HFFc6 (cell line): ENCODE data around the gene TAF8. TPM values are rescaled to one million over a fixed set of nuclear protein-coding genes. Genes with fewer than 3 reads are reported as not detected.

ENCODE experiments used
- DNase-seq: peaks from one replicate; pipeline ENCODE4 v3.0.0-alpha.2; 2018
- H3K27ac Mint-ChIP-seq: 2 replicates; pipeline ENCODE4 v1.8.0; 2020; ENCODE audit warnings: mild to moderate bottlenecking, mixed read lengths
- H3K27me3 Mint-ChIP-seq: 2 replicates; pipeline ENCODE4 v1.8.0; 2021; ENCODE audit warnings: mild to moderate bottlenecking, moderate library complexity, mixed read lengths; ENCODE audit not compliant: insufficient read depth
- H3K36me3 Mint-ChIP-seq: 2 replicates; pipeline ENCODE4 v1.8.0; 2021; ENCODE audit warnings: low read depth, mixed read lengths
- H3K4me1 Mint-ChIP-seq: 2 replicates; pipeline ENCODE4 v1.8.0; 2020; ENCODE audit warnings: low read depth, mixed read lengths
- H3K4me3 Mint-ChIP-seq: 2 replicates; pipeline ENCODE4 v1.8.0; 2020; ENCODE audit warnings: mild to moderate bottlenecking, moderate library complexity, mixed read lengths
- H3K9me3 Mint-ChIP-seq: 2 replicates; pipeline ENCODE4 v1.8.0; 2020; ENCODE audit warnings: mild to moderate bottlenecking, mixed read lengths
- CTCF ChIP-seq: fragments of 200-600 bp; sonication (generic); IDR thresholded peaks from 2 replicates; pipeline ENCODE4 v1.5.0; 2021; ENCODE audit warnings: antibody characterized with exemption, mild to moderate bottlenecking
- total RNA-seq, 6 experiments: library from RNA; stranded (reverse); fragmentation: NEBNext Ultra II Directional; extraction: Animal tissue kit (Norgen Biotek cat#: 25700); gene quantifications; 2 replicates in 1 of 6; 3 replicates in 5 of 6; pipeline ENCODE4 v1.2.3, GENCODE V29; 2021

The TAF8 gene
- total RNA-seq, 6 experiments from 2014 or later, result 14.9 to 19.0 (median 16.0) TPM

GRCh38 chr6:42059743-42060142 lies 9.4 kb downstream of the TAF8 start:
- Mint-ChIP-seq H3K27me3 (no peaks in the 10 kb centered on the region), H3K36me3 (peaks cover 14% of the 10 kb centered on the region), H3K4me1 (no peaks in the 10 kb centered on the region), H3K27ac (no peak overlapping the region), H3K9me3 (no peaks in the 10 kb centered on the region), H3K4me3 (no peak overlapping the region)
- no peak for TF ChIP-seq CTCF
- no peak for DNase-seq

GRCh38 chr6:42066156-42066675 lies 15.9 kb downstream of the TAF8 start:
- H3K27me3 Mint-ChIP-seq, result no peaks in the 10 kb centered on the region
- no peak for TF ChIP-seq CTCF
- H3K36me3 Mint-ChIP-seq, result no peaks in the 10 kb centered on the region; the same call in none of the 2 replicates
- H3K9me3 Mint-ChIP-seq, result no peaks in the 10 kb centered on the region
- no peak overlapping the region for H3K4me3 Mint-ChIP-seq
- H3K4me1 Mint-ChIP-seq, result no peaks in the 10 kb centered on the region; the same call in 1 of the 2 replicates
- no peak for DNase-seq
- no peak overlapping the region for H3K27ac Mint-ChIP-seq

GRCh38 chr6:42068173-42068572 lies 17.8 kb downstream of the TAF8 start:
- DNase-seq, result no peak
- H3K27ac Mint-ChIP-seq, result no peak overlapping the region
- no peak for TF ChIP-seq CTCF
- H3K27me3 Mint-ChIP-seq, result no peaks in the 10 kb centered on the region
- no peak overlapping the region for H3K4me3 Mint-ChIP-seq
- H3K9me3 Mint-ChIP-seq, result no peaks in the 10 kb centered on the region
- no peaks in the 10 kb centered on the region; the same call in 1 of the 2 replicates for H3K4me1 Mint-ChIP-seq
- H3K36me3 Mint-ChIP-seq, result no peaks in the 10 kb centered on the region; the same call in 1 of the 2 replicates

- DNase-seq, result no peak
- H3K36me3 Mint-ChIP-seq, result no peaks in the 10 kb centered on the region
Measured at GRCh38 chr6:42068872-42069522, 18.7 kb downstream of the TAF8 start.

GRCh38 chr6:42071881-42072583 lies 21.7 kb downstream of the TAF8 start:
- Mint-ChIP-seq H3K27ac (no peak overlapping the region), H3K27me3 (no peaks in the 10 kb centered on the region; the same call in 1 of the 2 replicates), H3K4me3 (no peak overlapping the region), H3K36me3 (no peaks in the 10 kb centered on the region), H3K9me3 (no peaks in the 10 kb centered on the region), H3K4me1 (no peaks in the 10 kb centered on the region)
- no peak for TF ChIP-seq CTCF
- no peak for DNase-seq

More at GRCh38 chr6:42068872-42069522, 18.7 kb downstream of the TAF8 start:
- TF ChIP-seq CTCF, result no peak
- Mint-ChIP-seq H3K27me3 (no peaks in the 10 kb centered on the region; the same call in 1 of the 2 replicates), H3K4me3 (no peak overlapping the region), H3K4me1 (no peaks in the 10 kb centered on the region; the same call in 1 of the 2 replicates), H3K27ac (no peak overlapping the region), H3K9me3 (no peaks in the 10 kb centered on the region)
